Measurements from ENCODE around the gene PHKA1.

GRCh38 chrX:72712094-72712755, 1.9 kb downstream of the PHKA1 start:
- TF ChIP-seq CTCF (IDR thresholded peaks at IDR 0.05) (no peak), POLR2AphosphoS5 (IDR thresholded peaks at IDR 0.05) (no peak), POLR2A (IDR thresholded peaks at IDR 0.05) (no peak)

Measured in breast epithelium (tissue), 3 donors.